NCI-H345 treated with DMSO at 0.1 percent for 48 hours (cell line): ENCODE data around the gene SYTL4.

Source experiments
- DNase-seq: peaks from one replicate; lab custom pipeline; 2025; ENCODE audit not compliant: unreplicated experiment; lab: John Stamatoyannopoulos, UW

SYTL4 gene

GRCh38 chrX:100695302-100695701, 36.6 kb downstream of the SYTL4 start:
- no peak for DNase-seq

DNA sequence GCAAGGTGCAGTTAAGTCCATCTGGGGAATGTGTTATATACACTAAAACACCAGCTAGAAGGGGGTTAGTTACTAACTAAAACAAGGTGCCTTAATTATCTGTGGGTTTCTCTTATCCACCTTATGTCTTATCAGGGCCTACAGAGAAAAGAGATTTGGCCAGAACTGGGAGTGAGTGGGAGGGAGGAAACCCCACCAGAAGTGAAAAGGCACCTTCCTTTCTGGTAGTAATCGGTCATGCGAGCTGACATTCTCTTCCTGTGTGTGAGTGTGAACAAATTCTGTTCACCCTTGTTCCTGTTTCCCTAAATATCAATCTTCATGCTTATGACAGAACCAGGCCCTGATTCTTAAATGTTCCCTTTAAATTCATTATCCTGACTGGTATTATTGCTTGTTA, 44.4 kb downstream of the SYTL4 start:
- DNase-seq = no peak

DNA sequence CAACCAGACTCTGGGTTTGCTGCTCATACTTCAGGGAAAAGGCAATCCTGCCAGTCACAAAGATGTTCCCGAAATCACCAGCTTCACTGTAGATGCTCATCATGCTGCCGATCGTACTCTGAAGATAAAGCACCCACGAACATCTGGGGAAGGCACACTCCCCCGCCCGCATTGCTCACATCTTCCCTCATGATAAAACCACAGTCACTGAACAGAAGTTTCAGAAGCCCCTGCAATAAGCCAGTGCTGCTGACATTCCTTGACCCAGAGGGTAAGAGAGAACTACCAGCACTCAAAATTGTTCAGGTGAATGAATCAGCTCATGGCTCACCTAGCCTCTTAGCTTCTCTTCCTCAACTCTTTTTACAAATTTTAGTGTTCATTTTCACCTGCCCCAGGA, 44.8 kb downstream of the SYTL4 start:
- no peak for DNase-seq

GRCh38 chrX:100685997-100686305, 46.0 kb downstream of the SYTL4 start:
- DNase-seq = no peak

GRCh38 chrX:100685284-100685996, 46.5 kb downstream of the SYTL4 start:
- peak; percentile 37 for DNase-seq

GRCh38 chrX:100682939-100683338, 49.0 kb downstream of the SYTL4 start:
- no peak for DNase-seq

DNA sequence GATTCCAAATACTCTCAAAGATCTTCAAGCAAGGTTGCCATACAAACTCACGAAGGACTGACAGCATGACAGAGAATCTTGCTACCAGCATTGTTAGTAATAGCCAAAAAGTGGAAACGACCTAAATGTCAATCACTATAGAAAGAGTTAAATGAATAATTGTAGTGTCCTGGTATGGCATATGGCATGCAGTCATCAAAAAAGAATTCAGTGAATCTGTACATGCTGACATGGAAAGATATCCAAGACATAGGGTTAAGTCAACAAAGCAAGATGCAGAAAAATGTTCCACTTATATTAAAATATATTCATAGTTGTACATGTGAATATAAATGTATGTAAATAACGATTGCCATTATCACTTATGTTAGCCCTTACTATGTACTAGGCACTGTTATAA, 50.3 kb downstream of the SYTL4 start:
- no peak for DNase-seq

DNA sequence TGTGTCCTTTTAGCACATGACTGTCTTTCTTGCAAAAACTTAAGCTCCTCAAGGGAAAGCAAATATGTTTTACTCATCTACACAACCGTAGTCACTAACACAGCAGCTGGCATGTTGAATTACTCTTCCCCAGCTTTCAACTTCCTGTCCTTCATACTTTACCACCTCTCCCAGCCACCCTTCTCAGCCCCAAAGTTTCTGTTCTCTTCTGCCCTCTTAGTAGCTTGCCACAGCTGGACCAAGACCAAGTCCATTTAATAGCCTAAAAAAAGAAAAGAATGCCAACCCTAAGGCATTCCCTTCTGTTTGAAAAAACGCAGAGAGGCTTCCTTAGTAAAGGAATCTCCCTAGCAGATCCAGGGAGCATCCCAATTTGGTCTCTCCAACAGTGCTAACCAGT, 51.2 kb downstream of the SYTL4 start:
- DNase-seq = no peak

DNA sequence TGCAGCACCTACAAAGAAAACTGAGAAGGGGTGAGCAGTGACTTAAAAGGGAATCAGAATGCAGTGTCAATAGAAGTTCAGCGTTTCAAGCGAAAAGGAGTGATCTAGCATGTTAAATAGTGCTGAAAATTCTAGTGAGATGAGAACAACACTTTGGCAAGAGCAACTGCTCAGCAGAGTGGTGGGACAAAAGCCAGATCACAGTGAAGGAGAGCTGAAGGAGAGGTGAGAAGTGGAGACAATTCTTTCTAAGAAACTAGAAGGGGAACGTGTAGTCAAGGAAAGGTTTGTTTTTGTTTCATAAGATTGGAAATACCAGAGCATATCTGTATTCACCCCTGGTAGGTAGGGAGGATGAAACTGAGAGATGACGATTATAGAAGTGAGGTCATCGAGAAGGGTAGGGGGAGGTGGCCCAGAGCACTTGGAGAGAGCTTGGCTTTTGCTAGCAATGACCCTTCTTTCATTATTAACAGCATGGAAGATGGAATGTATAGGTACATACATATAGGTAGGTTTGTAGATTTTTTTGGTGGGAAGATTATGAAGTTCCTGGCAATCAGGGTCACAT, 54.2 kb downstream of the SYTL4 start:
- DNase-seq = no peak

DNA sequence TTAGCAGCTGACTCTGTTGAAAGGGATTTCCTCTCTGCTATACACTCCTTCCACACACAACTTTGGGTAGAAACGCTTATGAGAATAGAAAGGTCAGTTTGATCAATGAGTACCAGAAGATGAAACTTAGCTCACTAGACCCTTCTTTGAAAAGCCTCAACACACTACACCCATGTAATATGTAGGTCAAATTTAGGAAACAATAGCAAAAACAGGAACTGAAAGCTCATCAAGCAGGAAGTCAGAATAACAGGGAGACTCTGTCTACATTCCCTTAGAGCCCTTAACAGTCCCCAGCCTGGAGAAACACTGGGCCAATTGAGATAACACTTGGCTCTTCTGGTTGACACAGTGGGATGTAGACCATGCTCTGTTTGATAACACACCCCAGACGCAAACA, 57.2 kb downstream of the SYTL4 start:
- no peak for DNase-seq

DNA sequence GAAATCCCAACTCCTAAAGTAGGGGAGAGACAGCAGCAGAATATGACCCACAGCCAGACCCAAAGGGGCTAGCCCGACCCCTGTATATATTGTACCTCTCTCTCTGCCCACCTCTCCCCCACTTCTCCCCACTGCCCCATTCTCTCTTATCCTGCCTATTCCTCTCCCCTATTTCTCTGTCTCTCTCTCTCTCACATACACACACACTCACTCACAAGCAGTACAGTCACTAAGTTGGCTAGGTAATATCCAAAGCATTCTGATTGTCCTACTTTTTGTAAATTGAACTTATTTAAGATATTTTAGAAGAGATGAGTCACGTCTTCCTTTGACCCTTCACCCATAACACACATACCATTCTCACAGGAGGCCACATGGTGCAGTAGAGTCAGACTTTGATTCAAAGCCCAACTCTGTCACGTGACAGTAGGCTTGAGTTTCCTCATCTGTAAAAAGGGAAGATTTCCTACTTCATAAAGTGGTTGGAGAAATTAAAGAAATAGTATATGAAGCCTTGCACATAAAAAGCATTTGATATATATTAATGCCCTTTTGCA, 58.4 kb downstream of the SYTL4 start:
- DNase-seq = no peak

GRCh38 chrX:100672966-100673365, 59.0 kb downstream of the SYTL4 start:
- DNase-seq = no peak

DNA sequence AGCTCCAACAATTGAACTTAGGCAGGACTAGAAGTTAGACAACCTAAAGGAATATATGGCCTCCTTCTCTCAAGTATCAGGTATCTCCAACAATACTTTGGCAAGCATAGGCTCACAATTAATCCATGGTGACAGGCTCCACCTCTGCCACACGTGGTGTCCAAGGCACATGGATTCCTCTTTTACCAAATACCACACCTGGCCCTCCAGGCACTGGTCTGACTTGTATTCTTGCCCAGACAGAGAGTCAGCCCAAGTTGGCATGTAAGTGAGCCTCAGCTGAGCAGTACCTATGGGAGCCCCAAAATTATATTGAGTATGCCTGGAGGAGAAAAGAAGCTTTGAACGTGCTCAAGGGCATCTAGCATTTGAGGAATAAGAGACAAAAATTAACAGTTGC, 68.3 kb downstream of the SYTL4 start:
- DNase-seq = no peak

GRCh38 chrX:100662796-100663195, 69.1 kb downstream of the SYTL4 start:
- DNase-seq = no peak

- DNase-seq = no peak
Observed at GRCh38 chrX:100662170-100662569, 69.8 kb downstream of the SYTL4 start.

DNA sequence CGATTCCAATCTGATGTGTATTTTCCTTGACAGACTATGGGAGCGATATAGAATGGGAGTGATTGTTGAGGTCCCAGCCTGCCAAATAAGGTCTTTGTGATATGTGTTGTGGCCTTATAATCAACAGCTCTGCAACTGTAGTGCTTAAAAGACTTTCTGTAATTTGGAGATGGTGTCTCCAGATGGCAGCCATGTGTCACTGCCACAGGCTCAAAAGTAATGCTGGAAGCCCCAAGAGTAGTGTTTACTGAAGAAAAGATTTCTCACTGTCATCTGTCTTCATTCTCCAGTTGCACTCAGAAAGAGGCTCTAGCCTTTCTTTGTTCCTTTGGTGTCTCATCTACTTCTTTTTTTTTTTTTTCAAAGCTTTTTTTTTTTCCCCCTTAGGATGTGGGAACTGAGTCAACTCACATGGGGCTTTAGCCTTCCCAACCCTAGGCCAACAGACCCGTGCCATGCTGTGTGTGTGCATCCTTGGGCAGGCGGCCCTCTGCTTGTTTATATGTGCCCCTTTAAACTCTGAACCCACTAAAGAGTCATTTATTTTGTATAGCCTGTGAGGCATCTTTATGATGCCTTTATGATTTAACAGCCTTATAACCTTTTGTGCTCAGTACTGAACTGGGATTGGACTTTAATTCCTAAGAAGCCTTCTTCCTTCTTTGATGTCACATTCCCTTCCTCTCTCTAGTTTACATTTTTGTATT, 72.3 kb downstream of the SYTL4 start:
- no peak for DNase-seq

GRCh38 chrX:100658941-100659381, 73.0 kb downstream of the SYTL4 start:
- DNase-seq = no peak

DNA sequence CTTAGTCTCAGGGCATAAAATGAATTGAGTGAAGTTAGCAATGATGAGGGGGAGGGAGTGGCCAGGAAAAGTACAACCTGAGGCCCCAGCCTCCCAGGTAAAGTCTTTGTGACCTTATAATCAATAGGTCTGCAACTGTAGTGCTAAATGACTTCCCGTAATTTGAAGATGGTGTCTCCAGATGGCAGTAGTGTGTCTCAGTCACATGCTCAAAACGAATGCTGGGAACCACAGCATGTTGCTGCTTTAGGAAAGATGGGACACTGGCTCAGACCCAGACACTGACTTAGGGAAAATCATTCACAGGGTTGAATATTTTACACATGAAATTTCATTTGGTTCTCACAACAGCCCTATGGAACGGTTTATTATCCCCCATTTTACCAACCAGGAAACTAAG, 77.7 kb downstream of the SYTL4 start:
- no peak for DNase-seq

DNA sequence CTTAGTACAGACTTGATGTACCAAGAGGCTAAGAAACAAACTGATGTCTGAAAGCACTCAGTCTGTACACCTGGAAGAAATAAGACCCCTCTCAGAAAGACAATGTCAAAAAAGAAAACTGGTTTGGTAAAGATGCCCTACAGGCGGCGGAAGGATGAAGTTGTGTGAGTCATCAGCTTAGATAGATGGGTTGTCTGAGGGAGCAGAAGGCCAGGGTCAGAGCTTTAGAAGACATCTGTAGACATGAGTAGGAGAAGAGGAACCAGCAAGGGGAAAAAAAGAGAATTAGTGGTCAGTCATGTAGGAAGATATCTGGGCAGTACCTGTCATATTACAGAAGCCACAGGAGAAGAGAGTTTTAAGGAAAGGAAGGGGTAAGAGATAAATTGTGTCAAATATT, 79.7 kb downstream of the SYTL4 start:
- no peak for DNase-seq

GRCh38 chrX:100650841-100651240, 81.1 kb downstream of the SYTL4 start:
- DNase-seq = no peak

GRCh38 chrX:100649550-100650356, 82.2 kb downstream of the SYTL4 start:
- no peak for DNase-seq
